Liver (tissue), 9 donors: ENCODE data around the gene ST3GAL3. TPM values are rescaled to one million over a fixed set of nuclear protein-coding genes. Genes with fewer than 3 reads are reported as not detected.

Source experiments
- DNase-seq: peaks from one replicate; pipeline ENCODE4 v3.0.0-alpha.2; 2017; ENCODE audit warnings: low spot score
- H3K27ac ChIP-seq, 2 donors: one replicate each; pipeline ENCODE4 v1.7.0; 2013; ENCODE audit warnings: inconsistent platforms in 2 of 2, low read length in 2 of 2, control low read depth in 1 of 2, low read depth in 1 of 2, mild to moderate bottlenecking in 1 of 2
- H3K27me3 ChIP-seq, 4 donors: one replicate each; pipeline versions ENCODE4 v1.6.1 to v1.7.0; 2013; ENCODE audit warnings: low read length in 3 of 4, inconsistent platforms in 1 of 4, mild to moderate bottlenecking in 1 of 4, moderate library complexity in 1 of 4; ENCODE audit not compliant: control insufficient read depth in 4 of 4, insufficient read depth in 4 of 4
- H3K36me3 ChIP-seq, 4 donors: one replicate each; pipeline versions ENCODE4 v1.6.1 to v1.7.0; 2013; ENCODE audit warnings: low read length in 3 of 4, mild to moderate bottlenecking in 3 of 4, low read depth in 1 of 4, moderate library complexity in 1 of 4; ENCODE audit not compliant: control insufficient read depth in 4 of 4, insufficient read depth in 3 of 4
- H3K4me1 ChIP-seq, 4 donors: one replicate each; pipeline versions ENCODE4 v1.6.1 to v1.7.0; 2013; ENCODE audit warnings: low read length in 3 of 4, mild to moderate bottlenecking in 3 of 4, moderate library complexity in 1 of 4; ENCODE audit not compliant: control insufficient read depth in 4 of 4, insufficient read depth in 4 of 4
- H3K4me3 ChIP-seq, 3 donors: one replicate each; pipeline versions ENCODE4 v1.6.1 to v1.7.0; 2013; ENCODE audit warnings: low read length in 3 of 3, control low read depth in 1 of 3, low read depth in 1 of 3, mild to moderate bottlenecking in 1 of 3
- H3K9ac ChIP-seq, 2 donors: one replicate each; pipeline ENCODE4 v1.7.0; 2013; ENCODE audit warnings: low read length in 2 of 2, mild to moderate bottlenecking in 2 of 2, moderate library complexity in 2 of 2, control low read depth in 1 of 2, low read depth in 1 of 2
- H3K9me3 ChIP-seq, 4 donors: one replicate each; pipeline versions ENCODE4 v1.6.1 to v1.7.0; 2013; ENCODE audit warnings: low read length in 3 of 4; ENCODE audit not compliant: control insufficient read depth in 4 of 4
- EGR1 ChIP-seq, 2 donors: IDR thresholded peaks; 2 replicates each; pipeline ENCODE4 v1.6.1; 2016 to 2018; ENCODE audit warnings: antibody characterized with exemption in 2 of 2, low read depth in 2 of 2
- FOXA1 ChIP-seq: IDR thresholded peaks from 2 replicates; pipeline ENCODE4 v1.6.1; 2016; ENCODE audit warnings: antibody characterized with exemption
- FOXA2 ChIP-seq: IDR thresholded peaks from 2 replicates; pipeline ENCODE4 v1.6.1; 2016; ENCODE audit warnings: antibody characterized with exemption
- GABPA ChIP-seq, 2 donors: IDR thresholded peaks in 1 of 2; conservative IDR thresholded peaks in 1 of 2; 2 replicates each; pipeline ENCODE4 v1.6.1; 2016; ENCODE audit warnings: antibody characterized with exemption in 2 of 2, mild to moderate bottlenecking in 1 of 2, moderate library complexity in 1 of 2
- HNF4A ChIP-seq, 2 donors: conservative IDR thresholded peaks; 2 replicates each; pipeline ENCODE4 v1.6.1; 2016; ENCODE audit warnings: antibody characterized with exemption in 2 of 2, mild to moderate bottlenecking in 2 of 2
- HNF4G ChIP-seq: IDR thresholded peaks from 2 replicates; pipeline ENCODE4 v1.6.1; 2016; ENCODE audit warnings: antibody characterized with exemption
- JUND ChIP-seq, 2 donors: IDR thresholded peaks; 2 replicates each; pipeline ENCODE4 v1.6.1; 2016; ENCODE audit warnings: antibody characterized with exemption in 2 of 2
- NR2F2 ChIP-seq: IDR thresholded peaks from 2 replicates; pipeline ENCODE4 v1.6.1; 2016; ENCODE audit warnings: antibody characterized with exemption
- RAD21 ChIP-seq, 2 donors: IDR thresholded peaks; 2 replicates each; pipeline ENCODE4 v1.6.1; 2016; ENCODE audit warnings: antibody characterized with exemption in 2 of 2, mild to moderate bottlenecking in 2 of 2
- RXRA ChIP-seq, 2 donors: IDR thresholded peaks; 2 replicates each; pipeline ENCODE4 v1.6.1; 2017 to 2018; ENCODE audit warnings: antibody characterized with exemption in 2 of 2, mild to moderate bottlenecking in 1 of 2
- SP1 ChIP-seq: IDR thresholded peaks from 2 replicates; pipeline ENCODE4 v1.6.1; 2018; ENCODE audit warnings: antibody characterized with exemption, mild to moderate bottlenecking
- TAF1 ChIP-seq: conservative IDR thresholded peaks from 2 replicates; pipeline ENCODE4 v1.6.1; 2016; ENCODE audit warnings: antibody characterized with exemption, mild to moderate bottlenecking
- YY1 ChIP-seq: IDR thresholded peaks from 2 replicates; pipeline ENCODE4 v1.6.1; 2016; ENCODE audit warnings: antibody characterized with exemption, mild to moderate bottlenecking
- WGBS: extraction: QIAGEN DNeasy Blood & Tissue Kit; methylation state at CpG from one replicate; pipeline ENCODE4 v1.1.7; 2013; 5-methylcytosine and 5-hydroxymethylcytosine counted together
- polyA plus RNA-seq, 2 donors: library from polyadenylated mRNA; stranded (reverse) in 1 of 2; unstranded in 1 of 2; fragments of 200-250 nt in 1 of 2; fragments of >200 nt in 1 of 2; fragmentation: Nextera tagmentation in 1 of 2; extraction: Ambion mirVana in 1 of 2; gene quantifications; one replicate each; pipeline versions ENCODE4 v1.2.1 to v1.2.3, GENCODE V29; 2013 to 2015
- total RNA-seq, 2 donors: library from RNA; depleted of rRNA; stranded (reverse); fragments of >200 nt; gene quantifications; one replicate each; pipeline ENCODE4 v1.2.3, GENCODE V29; 2014
- TF ChIP-seq, protein P1 (sequence below): IDR thresholded peaks from 2 replicates; pipeline ENCODE4 v1.6.1; 2016; ENCODE audit warnings: antibody characterized with exemption
- TF ChIP-seq, protein P2 (sequence below): IDR thresholded peaks from 2 replicates; pipeline ENCODE4 v1.6.1; 2016; ENCODE audit warnings: antibody characterized with exemption
- TF ChIP-seq, protein P3 (sequence below): fragments of 150-350 bp; IDR thresholded peaks from 2 replicates; pipeline ENCODE4 v1.5.1; 2017; ENCODE audit warnings: improper control_type of control experiment, low read depth, low read length; ENCODE audit not compliant: missing input control
- donor health status: healthy.
- donor health status: healthy.
- donor health status: healthy.
- donor health status: healthy.
- donor health status: healthy.

ST3GAL3 gene
- total and polyA plus RNA-seq, 4 donors: 4.9 to 11.4 (median 8.1) TPM

DNA sequence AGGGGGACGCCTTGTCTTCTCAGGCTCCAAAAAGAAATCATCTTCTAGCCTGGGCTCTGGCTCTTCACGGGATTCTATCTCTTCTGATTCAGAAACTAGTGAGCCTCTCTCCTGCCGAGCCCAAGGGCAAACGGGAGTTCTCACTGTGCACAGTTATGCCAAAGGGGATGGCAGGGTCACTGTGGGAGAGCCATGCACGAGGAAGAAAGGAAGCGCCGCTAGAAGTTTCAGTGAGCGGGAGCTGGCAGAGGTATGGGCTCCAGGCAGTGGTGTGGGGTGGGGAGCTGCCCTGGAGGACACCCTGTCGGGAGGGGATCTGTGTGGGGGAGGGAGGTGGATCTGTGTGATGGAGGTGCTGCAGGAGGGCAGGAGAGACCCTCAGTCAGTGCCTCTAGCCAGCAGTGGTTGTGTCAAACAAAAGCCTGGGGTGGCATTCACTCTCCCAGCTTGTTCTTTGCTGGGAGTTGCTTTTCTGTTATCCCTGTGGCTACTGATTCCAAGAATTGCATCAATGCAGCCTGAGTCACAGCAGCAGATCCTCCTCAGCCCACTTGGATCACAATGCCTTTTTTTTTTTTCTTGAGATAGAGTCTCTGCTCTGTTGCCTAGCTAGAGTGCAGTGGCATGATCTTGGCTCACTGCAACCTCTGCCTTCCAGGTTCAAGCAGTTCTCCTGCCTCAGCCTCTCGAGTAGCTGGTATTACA is 35.6 kb upstream of the ST3GAL3 start:
- Histone ChIP-seq H3K4me3 (no peak overlapping the region), H3K27ac (no peak overlapping the region), H3K27me3 (no peaks in the 10 kb centered on the region), H3K9me3 (no peaks in the 10 kb centered on the region), H3K36me3 (peaks cover 19 to 76% (median 53%) of the 10 kb centered on the region in 4 donors), H3K9ac (no peak overlapping the region), H3K4me1 (peaks cover 0 to 10% (median 4%) of the 10 kb centered on the region in 4 donors)
- no peak for DNase-seq
- TF ChIP-seq HNF4A (conservative IDR thresholded peaks at IDR 0.05) (no peak), TAF1 (no peak), YY1 (no peak), JUND (IDR thresholded peaks at IDR 0.05) (no peak), FOXA1 (no peak), FOXA2 (no peak), RAD21 (IDR thresholded peaks at IDR 0.05) (no peak), EGR1 (IDR thresholded peaks at IDR 0.05; ENCODE audit: low read depth in 2 of 2) (no peak), NR2F2 (no peak), HNF4G (no peak)
- TF ChIP-seq, protein P1, sequence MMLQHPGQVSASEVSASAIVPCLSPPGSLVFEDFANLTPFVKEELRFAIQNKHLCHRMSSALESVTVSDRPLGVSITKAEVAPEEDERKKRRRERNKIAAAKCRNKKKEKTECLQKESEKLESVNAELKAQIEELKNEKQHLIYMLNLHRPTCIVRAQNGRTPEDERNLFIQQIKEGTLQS: no peak
- TF ChIP-seq, protein P2, sequence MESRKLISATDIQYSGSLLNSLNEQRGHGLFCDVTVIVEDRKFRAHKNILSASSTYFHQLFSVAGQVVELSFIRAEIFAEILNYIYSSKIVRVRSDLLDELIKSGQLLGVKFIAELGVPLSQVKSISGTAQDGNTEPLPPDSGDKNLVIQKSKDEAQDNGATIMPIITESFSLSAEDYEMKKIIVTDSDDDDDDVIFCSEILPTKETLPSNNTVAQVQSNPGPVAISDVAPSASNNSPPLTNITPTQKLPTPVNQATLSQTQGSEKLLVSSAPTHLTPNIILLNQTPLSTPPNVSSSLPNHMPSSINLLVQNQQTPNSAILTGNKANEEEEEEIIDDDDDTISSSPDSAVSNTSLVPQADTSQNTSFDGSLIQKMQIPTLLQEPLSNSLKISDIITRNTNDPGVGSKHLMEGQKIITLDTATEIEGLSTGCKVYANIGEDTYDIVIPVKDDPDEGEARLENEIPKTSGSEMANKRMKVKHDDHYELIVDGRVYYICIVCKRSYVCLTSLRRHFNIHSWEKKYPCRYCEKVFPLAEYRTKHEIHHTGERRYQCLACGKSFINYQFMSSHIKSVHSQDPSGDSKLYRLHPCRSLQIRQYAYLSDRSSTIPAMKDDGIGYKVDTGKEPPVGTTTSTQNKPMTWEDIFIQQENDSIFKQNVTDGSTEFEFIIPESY: no peak
- TF ChIP-seq, protein P3, sequence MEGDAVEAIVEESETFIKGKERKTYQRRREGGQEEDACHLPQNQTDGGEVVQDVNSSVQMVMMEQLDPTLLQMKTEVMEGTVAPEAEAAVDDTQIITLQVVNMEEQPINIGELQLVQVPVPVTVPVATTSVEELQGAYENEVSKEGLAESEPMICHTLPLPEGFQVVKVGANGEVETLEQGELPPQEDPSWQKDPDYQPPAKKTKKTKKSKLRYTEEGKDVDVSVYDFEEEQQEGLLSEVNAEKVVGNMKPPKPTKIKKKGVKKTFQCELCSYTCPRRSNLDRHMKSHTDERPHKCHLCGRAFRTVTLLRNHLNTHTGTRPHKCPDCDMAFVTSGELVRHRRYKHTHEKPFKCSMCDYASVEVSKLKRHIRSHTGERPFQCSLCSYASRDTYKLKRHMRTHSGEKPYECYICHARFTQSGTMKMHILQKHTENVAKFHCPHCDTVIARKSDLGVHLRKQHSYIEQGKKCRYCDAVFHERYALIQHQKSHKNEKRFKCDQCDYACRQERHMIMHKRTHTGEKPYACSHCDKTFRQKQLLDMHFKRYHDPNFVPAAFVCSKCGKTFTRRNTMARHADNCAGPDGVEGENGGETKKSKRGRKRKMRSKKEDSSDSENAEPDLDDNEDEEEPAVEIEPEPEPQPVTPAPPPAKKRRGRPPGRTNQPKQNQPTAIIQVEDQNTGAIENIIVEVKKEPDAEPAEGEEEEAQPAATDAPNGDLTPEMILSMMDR: no peak
- 88% methylated on average over 10 of the region's 10 CpGs for WGBS

DNA sequence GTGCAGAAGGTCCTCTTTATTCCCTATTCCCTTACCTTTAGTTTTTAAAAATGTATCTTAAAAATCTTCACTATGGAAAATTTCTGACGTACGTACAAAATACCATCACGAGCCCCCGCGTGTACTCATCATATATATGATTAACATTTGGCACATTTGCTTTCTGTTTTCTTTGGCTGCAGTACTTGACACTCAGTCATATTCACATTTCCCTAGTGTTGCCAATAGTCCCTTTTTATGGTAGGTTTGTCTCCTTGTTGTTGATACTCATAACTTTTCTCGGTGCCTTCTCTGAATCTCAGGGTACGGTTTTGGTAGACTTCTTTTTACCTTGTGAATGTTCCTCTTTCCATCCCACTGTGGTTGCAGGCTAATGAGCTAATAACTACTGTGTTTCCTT is 34.1 kb upstream of the ST3GAL3 start:
- Histone ChIP-seq H3K9me3 (no peaks in the 10 kb centered on the region), H3K9ac (no peak overlapping the region), H3K4me3 (no peak overlapping the region), H3K36me3 (peaks cover 13 to 71% (median 42%) of the 10 kb centered on the region in 4 donors), H3K4me1 (peaks cover 0 to 10% (median 4%) of the 10 kb centered on the region in 4 donors), H3K27ac (no peak overlapping the region), H3K27me3 (no peaks in the 10 kb centered on the region)
- no peak for DNase-seq
- 95% methylated on average over 7 of the region's 7 CpGs for WGBS
- TF ChIP-seq FOXA2 (no peak), HNF4G (no peak), GABPA (IDR thresholded peaks at IDR 0.05 in 1 of 2, conservative IDR thresholded peaks at IDR 0.05 in 1 of 2) (no peak), FOXA1 (no peak), JUND (IDR thresholded peaks at IDR 0.05) (no peak), RXRA (IDR thresholded peaks at IDR 0.05) (no peak), YY1 (no peak), RAD21 (IDR thresholded peaks at IDR 0.05) (no peak), NR2F2 (no peak), SP1 (no peak), EGR1 (IDR thresholded peaks at IDR 0.05; ENCODE audit: low read depth in 2 of 2) (no peak)
- TF ChIP-seq, protein P3: no peak
- TF ChIP-seq, protein P2: no peak
